Body of pancreas (tissue), 4 donors: ENCODE measurements around the gene CORO1C.

Source experiments
- CTCF ChIP-seq, 7 experiments: fragments of 450-650 bp in 4 of 7; fragments of 200-600 bp in 3 of 7; sonication (generic) in 3 of 7; IDR thresholded peaks; one replicate each; pipeline ENCODE4 v1.5.1; 2016 to 2019; ENCODE audit warnings: antibody characterized with exemption in 7 of 7
- POLR2A ChIP-seq, 3 donors: fragments of 450-650 bp; IDR thresholded peaks; one replicate each; pipeline ENCODE4 v1.6.1; 2016; ENCODE audit warnings: antibody characterized with exemption in 3 of 3, mild to moderate bottlenecking in 2 of 3

GRCh38 chr12:108657130-108657745, 74.1 kb downstream of the CORO1C start:
- TF ChIP-seq CTCF (IDR thresholded peaks at IDR 0.05) = no peak
- no peak for TF ChIP-seq POLR2A (IDR thresholded peaks at IDR 0.05)
